TTC549 (cell line): ENCODE results near the gene STAT6.
"Not testable (repeated sequence)": the region's sequence is repeated elsewhere in the genome, so short reads cannot be mapped to it uniquely, and the experiment has no call there.

Experiments used
- FAIRE-seq: peaks from 2 replicates; lab custom pipeline; 2012; peaks lifted over from hg19 to GRCh38; lab: Jason Lieb, UNC

Gene STAT6

GRCh38 chr12:57126061-57126460, 14.9 kb upstream of the STAT6 start:
- no peak for FAIRE-seq

- no peak for FAIRE-seq
These were observed 13.2 kb upstream of the STAT6 start for GRCh38 chr12:57124261-57124877.

DNA sequence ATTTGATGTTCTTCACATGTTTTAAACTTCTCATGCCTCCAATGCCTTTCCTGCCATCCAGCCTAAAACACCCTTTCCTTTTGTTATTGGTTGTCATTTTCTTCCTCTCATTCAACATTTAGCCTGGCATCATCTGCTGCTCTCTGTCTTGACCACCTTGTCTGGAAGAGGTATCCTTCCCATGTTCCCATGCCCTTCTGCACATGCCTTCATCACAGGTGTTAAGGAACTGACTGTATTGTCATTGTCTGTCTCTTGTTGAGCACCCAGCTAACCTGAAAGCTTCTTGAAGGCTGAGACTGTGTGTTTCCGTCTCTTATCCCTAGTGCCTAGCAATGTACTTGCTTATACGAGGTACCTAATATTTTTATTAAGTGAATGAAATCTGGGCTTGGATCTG, 12.7 kb upstream of the STAT6 start:
- FAIRE-seq: no peak

- not testable (repeated sequence) for FAIRE-seq
These were observed 9.6 kb upstream of the STAT6 start for GRCh38 chr12:57120718-57121117.

DNA sequence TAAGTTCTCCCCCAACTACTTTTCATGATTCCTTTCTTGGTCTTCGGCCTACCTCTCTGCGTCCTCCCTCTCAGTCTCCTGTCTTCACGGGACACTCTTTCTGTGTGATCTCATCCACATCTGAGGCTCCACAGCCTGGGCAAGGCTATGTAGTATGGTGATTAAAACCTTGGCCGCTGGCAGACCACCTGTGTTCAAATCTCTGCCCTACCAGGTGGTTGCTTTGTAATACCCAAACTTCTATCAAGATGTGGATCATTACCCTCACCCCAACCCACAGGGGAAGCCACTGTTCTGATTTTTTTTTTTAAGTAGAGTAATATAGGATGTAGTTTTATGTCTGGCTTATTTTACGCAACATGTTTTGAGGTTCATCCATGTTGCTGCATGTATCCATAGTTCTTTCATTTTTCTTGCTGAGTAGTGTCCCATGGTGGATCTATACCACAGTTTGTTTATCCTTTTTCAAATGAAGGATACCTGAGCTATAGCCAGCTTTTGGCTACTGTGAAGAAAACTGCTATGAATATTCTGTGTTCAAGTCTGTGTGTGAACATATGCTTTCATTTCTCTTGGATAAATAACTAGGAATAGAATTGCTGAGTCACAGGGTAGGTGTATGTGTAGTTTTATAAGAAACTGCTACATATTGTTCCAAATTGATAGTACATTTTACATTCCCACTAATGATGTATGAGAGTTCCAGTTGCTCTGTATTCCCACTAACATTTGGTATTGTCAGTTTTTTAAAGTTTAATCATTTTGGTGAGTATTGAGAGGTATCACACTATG, 8.3 kb upstream of the STAT6 start:
- no peak for FAIRE-seq

GRCh38 chr12:57118711-57119271, 7.6 kb upstream of the STAT6 start:
- FAIRE-seq: no peak

DNA sequence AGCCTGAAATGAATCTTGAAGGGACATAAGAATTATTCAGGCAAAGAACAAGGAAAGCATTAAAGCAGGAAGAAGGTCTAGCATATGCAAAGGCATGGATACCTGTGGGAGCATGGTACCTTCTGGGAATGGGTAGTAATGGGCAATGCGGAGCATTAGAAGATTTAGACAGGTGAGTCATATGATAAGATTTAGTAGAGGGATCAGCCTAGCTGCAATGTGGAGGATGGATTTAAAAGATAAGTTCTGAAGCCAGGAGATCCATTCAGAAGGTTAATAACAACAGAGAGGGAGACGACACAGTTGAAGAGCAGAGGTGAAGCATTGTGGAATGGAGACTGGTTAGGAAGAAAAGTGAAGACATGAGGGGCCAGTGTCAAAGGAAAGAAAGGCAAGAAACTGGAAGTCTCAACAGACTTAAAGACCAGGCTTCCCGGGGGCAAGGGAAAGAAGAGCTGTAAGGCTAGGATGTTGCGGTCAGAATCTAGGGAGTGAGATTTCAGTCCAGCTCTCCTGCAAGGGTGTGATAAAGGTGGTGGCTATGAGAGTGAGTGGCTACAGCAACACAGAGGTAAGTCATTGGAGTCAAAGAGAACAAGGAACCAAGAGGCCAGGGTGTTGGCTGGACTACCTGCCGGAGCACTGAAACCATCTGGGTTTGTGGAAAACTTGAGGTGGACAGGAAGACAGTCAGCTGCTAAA, 5.6 kb upstream of the STAT6 start:
- FAIRE-seq: no peak

DNA sequence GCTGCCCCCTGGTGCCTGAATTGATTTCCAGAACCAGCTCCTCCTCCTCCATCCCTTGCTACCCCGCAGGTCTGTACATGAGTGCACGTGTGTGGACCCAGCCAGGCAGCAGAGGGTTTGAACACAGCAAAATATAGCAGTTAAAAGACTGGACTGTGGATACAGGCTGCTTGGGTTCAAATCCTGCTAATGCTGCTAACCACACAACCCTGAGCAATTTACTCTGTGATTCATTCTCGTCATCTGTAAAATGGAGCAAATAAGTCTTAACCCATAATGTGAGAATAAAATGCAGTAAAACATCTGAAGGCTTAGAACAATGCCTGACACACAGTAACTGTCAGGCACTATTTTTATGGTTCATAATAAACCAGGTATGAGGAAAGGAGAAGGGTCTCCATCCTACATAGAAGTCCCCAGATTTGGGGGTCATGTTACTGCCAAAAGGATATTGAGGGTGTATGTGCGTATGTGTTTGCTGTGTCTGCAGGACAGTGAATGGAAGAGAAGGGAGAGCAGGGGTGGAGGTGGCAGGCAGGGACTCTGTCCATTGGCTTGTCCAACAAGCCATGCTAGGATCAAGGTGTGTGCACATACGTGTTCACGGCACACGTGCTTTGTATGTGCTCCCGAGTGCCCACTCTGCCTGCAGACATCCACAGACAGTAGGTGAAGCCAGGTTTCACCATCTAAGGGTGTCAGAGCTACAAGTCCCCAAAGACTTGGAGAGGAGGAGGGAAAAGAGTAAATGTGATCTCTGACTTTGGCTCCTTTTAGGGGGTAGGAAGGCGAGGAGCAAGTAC, 1.5 kb upstream of the STAT6 start:
- FAIRE-seq: no peak

GRCh38 chr12:57110104-57111030, 795 bp downstream of the STAT6 start:
- no peak for FAIRE-seq

- FAIRE-seq: no peak
These were observed 1.7 kb downstream of the STAT6 start for GRCh38 chr12:57109207-57110103.

DNA sequence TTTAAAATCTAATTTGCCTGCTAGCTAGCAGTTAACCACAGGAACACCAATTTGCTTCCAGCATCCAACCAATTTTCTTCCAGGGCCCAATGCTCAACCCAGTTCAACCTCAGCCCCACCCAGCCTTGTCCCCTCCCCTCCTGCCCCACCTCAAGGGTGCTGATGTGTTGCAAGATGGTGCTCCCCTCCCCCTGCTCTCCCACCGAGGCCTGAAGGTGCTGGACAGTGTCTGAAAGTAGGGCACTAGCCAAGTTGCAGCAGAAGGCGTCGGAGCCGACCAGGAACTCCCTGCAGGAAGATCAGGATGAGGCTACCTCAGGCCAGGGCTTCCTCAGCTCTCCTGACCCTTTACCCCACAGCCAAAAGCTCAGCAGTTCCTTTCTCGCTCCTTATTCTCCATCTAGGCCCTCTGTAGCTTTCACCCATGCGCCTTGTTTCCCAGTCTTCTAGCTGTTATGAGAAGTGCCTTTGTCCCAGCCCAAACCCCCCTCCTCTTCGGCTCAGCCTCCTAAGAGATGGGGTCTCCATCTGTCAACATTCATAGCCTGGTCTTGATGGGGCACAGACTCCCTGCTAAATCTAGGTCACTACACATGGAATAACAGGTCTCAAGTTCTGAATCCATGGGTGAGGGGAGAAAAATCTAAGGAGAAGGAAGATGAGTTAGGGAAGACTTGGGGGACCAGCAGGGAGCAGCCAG, 3.6 kb downstream of the STAT6 start:
- FAIRE-seq: no peak

GRCh38 chr12:57106021-57106708, 5.0 kb downstream of the STAT6 start:
- FAIRE-seq: no peak

- no peak for FAIRE-seq
These were observed 6.0 kb downstream of the STAT6 start for GRCh38 chr12:57105011-57105753.

DNA sequence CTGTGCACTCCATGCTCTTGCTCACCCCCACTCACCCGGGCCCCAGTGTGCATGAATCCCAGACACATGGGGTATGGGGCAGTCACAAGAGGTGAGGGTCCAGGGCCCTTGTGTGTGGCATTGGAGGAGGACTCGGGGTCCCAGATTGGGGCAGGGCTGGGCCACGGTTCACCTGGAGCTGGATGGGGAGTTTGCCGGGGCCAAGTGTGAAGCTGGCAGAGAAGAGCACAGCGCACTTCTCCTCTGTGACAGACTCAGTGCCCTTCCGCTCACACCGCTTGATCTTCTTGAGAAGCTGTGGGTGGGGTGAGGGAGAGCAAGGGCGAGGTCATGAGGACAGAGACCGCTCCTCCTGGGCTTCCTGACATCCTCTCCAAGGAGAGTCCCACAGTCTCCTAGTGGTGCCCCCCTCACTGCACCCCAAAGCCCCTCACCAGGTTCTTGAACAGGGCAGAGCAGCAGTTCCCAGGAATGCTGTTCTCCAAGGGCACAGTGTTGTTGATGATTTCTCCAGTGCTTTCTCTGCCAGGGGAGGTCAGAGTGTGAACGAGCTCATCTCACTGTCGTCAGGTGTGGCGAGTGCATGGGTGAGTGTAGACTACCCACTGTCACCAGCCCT, 6.8 kb downstream of the STAT6 start:
- FAIRE-seq: no peak

- FAIRE-seq: no peak
These were observed 7.3 kb downstream of the STAT6 start for GRCh38 chr12:57103856-57104255.

- no peak for FAIRE-seq
These were observed 9.1 kb downstream of the STAT6 start for GRCh38 chr12:57101892-57102695.

- no peak for FAIRE-seq
These were observed 11.4 kb downstream of the STAT6 start for GRCh38 chr12:57099766-57100165.
